ENCODE data around the gene GRK4.

The GRK4 gene

DNA sequence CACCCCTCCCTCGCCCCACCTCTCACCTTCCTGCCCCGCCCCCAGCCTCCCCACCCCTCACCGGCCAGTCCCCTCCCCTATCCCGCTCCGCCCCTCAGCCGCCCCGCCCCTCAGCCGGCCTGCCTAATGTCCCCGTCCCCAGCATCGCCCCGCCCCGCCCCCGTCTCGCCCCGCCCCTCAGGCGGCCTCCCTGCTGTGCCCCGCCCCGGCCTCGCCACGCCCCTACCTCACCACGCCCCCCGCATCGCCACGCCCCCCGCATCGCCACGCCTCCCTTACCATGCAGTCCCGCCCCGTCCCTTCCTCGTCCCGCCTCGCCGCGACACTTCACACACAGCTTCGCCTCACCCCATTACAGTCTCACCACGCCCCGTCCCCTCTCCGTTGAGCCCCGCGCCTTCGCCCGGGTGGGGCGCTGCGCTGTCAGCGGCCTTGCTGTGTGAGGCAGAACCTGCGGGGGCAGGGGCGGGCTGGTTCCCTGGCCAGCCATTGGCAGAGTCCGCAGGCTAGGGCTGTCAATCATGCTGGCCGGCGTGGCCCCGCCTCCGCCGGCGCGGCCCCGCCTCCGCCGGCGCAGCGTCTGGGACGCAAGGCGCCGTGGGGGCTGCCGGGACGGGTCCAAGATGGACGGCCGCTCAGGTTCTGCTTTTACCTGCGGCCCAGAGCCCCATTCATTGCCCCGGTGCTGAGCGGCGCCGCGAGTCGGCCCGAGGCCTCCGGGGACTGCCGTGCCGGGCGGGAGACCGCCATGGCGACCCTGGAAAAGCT lies 110.9 kb downstream of the GRK4 start, which contains the start of the genes HTT and HTT-AS:
Gene HTT, plus strand, starts transcription at position 604 of the 768 bp plus-strand sequence. Its CDS starts 145 bp downstream, at position 749.
Gene HTT-AS, minus strand, starts transcription at position 461 of the 768 bp plus-strand sequence.
- DNase-seq: peak; percentile 83
- in situ Hi-C loops (cut with HindIII; ENCODE audit: low pct_ligation_motif_present, low pct_unique_long_range_greater_than_20kb, low sequenced_read_pairs): no loop called here

- in situ Hi-C loops (cut with HindIII; ENCODE audit: low pct_ligation_motif_present, low pct_unique_long_range_greater_than_20kb, low sequenced_read_pairs): no loop called here
- DNase-seq: peak; percentile 68
These were observed 111.7 kb downstream of the GRK4 start for GRCh38 chr4:3074846-3075651.

- in situ Hi-C loops (cut with HindIII; ENCODE audit: low pct_ligation_motif_present, low pct_unique_long_range_greater_than_20kb, low sequenced_read_pairs): no loop called here
- DNase-seq: no peak
These were observed 112.2 kb downstream of the GRK4 start for GRCh38 chr4:3075652-3075981.

DNA sequence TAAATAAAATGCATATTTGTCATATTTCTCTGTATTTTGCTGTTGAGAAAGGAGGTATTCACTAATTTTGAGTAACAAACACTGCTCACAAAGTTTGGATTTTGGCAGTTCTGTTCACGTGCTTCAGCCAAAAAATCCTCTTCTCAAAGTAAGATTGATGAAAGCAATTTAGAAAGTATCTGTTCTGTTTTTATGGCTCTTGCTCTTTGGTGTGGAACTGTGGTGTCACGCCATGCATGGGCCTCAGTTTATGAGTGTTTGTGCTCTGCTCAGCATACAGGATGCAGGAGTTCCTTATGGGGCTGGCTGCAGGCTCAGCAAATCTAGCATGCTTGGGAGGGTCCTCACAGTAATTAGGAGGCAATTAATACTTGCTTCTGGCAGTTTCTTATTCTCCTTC lies 114.4 kb downstream of the GRK4 start:
- in situ Hi-C loops (cut with HindIII; ENCODE audit: low pct_ligation_motif_present, low pct_unique_long_range_greater_than_20kb, low sequenced_read_pairs): no loop called here

DNA sequence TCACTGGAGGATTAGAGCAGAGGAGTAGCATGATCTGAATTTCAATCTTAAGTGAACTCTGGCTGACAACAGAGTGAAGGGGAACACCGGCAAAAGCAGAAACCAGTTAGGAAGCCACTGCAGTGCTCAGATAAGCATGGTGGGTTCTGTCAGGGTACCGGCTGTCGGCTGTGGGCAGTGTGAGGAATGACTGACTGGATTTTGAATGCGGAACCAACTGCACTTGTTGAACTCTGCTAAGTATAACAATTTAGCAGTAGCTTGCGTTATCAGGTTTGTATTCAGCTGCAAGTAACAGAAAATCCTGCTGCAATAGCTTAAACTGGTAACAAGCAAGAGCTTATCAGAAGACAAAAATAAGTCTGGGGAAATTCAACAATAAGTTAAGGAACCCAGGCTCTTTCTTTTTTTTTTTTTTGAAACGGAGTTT lies 116.3 kb downstream of the GRK4 start:
- in situ Hi-C loops (cut with HindIII; ENCODE audit: low pct_ligation_motif_present, low pct_unique_long_range_greater_than_20kb, low sequenced_read_pairs): no loop called here
- no peak for DNase-seq

More for the DNA sequence above, 114.4 kb downstream of the GRK4 start:
- DNase-seq: no peak

DNA sequence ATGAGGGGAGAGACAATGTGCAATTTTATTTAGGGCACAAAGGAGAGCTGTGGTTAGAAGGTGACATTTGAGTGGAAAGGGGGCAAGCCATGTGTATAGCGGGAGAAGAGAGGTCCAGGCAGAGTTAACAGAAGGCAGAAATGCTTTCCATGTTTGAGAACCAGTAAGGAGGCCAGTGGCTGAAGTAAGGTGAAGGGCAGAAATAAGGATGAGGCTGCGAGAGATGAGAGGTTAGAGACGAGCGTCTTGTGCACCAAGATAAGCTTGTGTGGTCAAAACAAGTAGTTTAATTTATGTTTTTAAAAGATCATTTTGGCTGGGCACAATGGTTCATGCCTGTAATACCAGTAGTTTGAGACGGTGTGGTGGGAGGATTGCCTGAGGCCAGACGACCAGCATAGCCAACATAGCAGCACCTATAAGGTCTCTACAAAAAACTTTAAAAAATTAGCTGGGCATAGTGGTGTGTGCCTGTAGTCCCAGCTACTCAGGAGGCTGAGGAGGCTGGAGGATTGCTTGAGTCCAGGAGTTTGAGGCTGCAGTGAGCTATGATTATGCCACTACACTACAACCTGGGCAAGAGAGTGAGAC lies 119.6 kb downstream of the GRK4 start:
- DNase-seq: no peak
- in situ Hi-C loops (cut with HindIII; ENCODE audit: low pct_ligation_motif_present, low pct_unique_long_range_greater_than_20kb, low sequenced_read_pairs): no loop called here

DNA sequence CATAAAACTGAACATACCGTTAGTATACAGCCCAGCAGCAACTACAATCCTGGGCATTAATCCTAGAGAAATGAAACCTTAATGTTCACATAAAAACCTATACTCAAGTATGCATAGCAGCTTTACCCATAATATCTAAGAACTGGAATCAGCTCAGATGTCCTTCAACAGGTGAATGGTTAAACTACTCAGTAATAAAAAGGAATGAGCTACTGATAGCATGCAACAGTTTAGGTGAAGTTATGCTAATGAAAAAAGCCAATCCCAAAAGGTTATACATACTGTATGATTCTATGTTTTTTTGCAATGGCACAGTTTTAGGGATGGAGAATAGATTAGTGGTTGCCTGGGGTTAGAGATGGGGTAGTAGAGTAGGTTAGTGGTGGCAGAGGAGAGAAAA lies 120.4 kb downstream of the GRK4 start:
- no peak for DNase-seq
- in situ Hi-C loops (cut with HindIII; ENCODE audit: low pct_ligation_motif_present, low pct_unique_long_range_greater_than_20kb, low sequenced_read_pairs): no loop called here

DNA sequence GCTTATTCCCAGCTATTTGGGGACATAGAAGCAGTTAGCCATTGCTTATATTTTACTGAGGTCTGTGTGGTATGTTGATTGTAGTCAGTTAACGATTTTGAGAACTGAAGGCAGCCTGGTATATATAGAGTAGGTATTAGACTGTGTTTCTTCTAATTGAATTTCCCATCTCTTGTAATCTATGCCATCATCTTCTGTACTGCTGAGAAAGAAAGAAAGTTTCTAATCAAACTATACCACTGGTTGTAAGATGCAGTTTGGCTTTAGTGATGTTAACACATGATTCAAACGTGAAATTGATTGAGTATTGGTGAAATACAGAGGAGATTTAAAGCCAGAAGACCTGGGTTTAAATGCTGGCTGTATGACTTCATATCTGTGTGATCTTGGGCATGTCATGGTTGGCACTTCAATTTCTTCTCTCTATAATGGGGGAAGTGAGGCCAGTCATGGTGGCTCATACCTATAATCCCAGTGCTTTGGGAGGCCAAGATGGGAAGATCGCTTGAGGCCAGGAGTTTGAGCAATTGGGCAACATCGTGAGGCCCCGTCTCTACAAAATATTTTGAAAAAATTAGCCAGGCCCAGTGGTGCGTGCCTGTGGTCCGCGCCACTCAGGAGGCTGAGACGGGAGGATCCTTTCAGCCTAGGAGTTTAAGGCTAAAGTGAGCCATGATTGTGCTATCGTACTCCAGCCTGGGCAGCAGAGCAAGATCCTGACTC lies 122.7 kb downstream of the GRK4 start:
- in situ Hi-C loops (cut with HindIII; ENCODE audit: low pct_ligation_motif_present, low pct_unique_long_range_greater_than_20kb, low sequenced_read_pairs): no loop called here
- no peak for DNase-seq

DNA sequence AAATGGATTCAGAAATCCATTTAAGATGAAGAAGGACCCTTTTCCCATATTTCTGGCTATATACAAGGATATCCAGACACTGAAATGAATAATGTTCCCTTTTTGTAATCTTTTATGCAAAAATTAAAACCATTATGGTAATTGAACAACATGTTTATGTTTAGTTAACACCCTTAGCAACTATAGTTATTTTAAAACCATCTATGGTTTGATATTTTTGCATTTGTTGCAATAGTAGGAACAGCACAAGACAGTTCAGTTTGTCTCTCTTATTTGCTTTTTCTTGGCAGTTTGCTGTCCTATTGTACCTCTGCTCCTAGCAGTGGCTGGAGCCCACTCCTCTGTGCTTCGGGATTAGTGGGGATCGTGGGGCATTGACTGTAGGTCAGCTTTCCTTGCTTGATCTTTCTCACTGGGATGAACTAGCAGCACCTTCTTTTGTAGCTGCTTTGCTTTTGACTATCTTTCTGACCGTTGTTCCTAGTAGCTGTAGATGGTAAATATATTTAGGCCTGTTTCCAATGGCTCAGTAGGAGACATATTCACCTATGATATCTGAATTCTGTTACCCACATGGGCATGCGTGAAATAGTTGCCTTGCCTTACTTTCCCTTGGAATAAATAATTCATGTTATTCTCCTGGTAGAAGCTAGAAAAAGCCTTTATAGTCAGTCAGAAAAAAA lies 123.9 kb downstream of the GRK4 start:
- in situ Hi-C loops (cut with HindIII; ENCODE audit: low pct_ligation_motif_present, low pct_unique_long_range_greater_than_20kb, low sequenced_read_pairs): no loop called here
- DNase-seq: no peak
